OCI-LY1 (cell line): Measurements from ENCODE around the gene MCCD1.
"Not testable (repeated sequence)": the region's sequence is repeated elsewhere in the genome, so short reads cannot be mapped to it uniquely, and the experiment has no call there.

Experiments used
- EZH2 ChIP-seq: fragments of 200-600 bp; sonication (generic), shearing (Covaris generic); IDR thresholded peaks from 2 replicates; pipeline ENCODE4 v1.8.0; 2017; ENCODE audit warnings: borderline replicate concordance, mixed run types, mild to moderate bottlenecking, antibody characterized with exemption, low read length, moderate library complexity, mixed read lengths
- TF ChIP-seq, protein P1 (sequence below): fragments of 200-600 bp; sonication (generic), shearing (Covaris generic); IDR thresholded peaks from 2 replicates; pipeline ENCODE4 v1.5.1; 2017; ENCODE audit warnings: mild to moderate bottlenecking, antibody characterized with exemption, low read length, moderate library complexity, mixed read lengths

- TF ChIP-seq, protein P1, sequence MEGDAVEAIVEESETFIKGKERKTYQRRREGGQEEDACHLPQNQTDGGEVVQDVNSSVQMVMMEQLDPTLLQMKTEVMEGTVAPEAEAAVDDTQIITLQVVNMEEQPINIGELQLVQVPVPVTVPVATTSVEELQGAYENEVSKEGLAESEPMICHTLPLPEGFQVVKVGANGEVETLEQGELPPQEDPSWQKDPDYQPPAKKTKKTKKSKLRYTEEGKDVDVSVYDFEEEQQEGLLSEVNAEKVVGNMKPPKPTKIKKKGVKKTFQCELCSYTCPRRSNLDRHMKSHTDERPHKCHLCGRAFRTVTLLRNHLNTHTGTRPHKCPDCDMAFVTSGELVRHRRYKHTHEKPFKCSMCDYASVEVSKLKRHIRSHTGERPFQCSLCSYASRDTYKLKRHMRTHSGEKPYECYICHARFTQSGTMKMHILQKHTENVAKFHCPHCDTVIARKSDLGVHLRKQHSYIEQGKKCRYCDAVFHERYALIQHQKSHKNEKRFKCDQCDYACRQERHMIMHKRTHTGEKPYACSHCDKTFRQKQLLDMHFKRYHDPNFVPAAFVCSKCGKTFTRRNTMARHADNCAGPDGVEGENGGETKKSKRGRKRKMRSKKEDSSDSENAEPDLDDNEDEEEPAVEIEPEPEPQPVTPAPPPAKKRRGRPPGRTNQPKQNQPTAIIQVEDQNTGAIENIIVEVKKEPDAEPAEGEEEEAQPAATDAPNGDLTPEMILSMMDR = not testable (repeated sequence)
- TF ChIP-seq EZH2 = not testable (repeated sequence)
These were observed 42.5 kb upstream of the MCCD1 start for GRCh38 chr6:31486065-31486837.
